Fibroblast of pulmonary artery (primary cell): ENCODE data around the gene MAGEE1.

ENCODE experiments used
- DNase-seq: peaks from one replicate; pipeline ENCODE4 v3.0.0-alpha.2; 2010; ENCODE audit warnings: low read depth
- H3K4me3 ChIP-seq: replicated peaks from 2 replicates; pipeline ENCODE4 v1.5.1; 2011; ENCODE audit warnings: low read depth, mild to moderate bottlenecking, control low read depth, low read length, moderate library complexity
- TF ChIP-seq, protein P1 (sequence below): IDR thresholded peaks from 2 replicates; pipeline ENCODE4 v1.5.1; 2011; ENCODE audit warnings: mild to moderate bottlenecking, control low read depth, low read length, inconsistent platforms; ENCODE audit errors: missing control alignments

MAGEE1 gene, protein sequence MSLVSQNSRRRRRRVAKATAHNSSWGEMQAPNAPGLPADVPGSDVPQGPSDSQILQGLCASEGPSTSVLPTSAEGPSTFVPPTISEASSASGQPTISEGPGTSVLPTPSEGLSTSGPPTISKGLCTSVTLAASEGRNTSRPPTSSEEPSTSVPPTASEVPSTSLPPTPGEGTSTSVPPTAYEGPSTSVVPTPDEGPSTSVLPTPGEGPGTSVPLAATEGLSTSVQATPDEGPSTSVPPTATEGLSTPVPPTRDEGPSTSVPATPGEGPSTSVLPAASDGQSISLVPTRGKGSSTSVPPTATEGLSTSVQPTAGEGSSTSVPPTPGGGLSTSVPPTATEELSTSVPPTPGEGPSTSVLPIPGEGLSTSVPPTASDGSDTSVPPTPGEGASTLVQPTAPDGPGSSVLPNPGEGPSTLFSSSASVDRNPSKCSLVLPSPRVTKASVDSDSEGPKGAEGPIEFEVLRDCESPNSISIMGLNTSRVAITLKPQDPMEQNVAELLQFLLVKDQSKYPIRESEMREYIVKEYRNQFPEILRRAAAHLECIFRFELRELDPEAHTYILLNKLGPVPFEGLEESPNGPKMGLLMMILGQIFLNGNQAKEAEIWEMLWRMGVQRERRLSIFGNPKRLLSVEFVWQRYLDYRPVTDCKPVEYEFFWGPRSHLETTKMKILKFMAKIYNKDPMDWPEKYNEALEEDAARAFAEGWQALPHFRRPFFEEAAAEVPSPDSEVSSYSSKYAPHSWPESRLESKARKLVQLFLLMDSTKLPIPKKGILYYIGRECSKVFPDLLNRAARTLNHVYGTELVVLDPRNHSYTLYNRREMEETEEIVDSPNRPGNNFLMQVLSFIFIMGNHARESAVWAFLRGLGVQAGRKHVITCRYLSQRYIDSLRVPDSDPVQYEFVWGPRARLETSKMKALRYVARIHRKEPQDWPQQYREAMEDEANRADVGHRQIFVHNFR

DNA sequence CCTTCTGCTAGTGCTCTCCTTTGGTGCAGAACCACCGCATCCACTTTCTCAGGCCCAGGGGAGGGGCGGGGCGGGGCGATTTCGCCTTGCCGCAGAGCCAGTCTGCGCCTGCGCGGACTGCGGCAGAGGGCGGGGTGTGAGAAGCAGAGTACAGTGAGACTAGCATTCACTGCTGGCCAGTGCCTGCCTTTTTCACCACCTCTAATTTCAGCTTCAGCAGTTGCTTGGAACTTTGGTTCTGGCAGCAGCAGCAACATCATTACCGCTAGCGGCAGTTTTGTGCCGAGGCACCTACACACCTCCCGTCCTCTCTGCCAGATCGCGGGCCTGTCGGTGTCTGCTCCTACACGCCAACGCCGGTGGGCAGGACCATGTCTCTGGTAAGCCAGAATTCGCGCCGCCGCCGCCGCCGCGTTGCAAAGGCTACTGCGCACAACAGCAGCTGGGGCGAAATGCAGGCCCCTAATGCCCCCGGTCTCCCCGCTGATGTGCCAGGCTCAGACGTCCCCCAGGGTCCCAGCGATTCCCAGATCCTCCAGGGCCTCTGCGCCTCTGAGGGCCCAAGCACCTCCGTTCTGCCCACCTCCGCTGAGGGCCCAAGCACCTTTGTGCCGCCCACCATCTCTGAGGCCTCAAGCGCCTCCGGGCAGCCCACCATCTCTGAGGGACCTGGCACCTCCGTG, at the start of gene MAGEE1:
TSS of gene MAGEE1 (plus strand) at position 151 of the 683 bp plus-strand sequence. CDS start at position 372, 221 bp downstream.
- peak within 1 kb of the TSS; percentile 58 for H3K4me3 ChIP-seq
- DNase-seq: peak; percentile 52
- TF ChIP-seq, protein P1, sequence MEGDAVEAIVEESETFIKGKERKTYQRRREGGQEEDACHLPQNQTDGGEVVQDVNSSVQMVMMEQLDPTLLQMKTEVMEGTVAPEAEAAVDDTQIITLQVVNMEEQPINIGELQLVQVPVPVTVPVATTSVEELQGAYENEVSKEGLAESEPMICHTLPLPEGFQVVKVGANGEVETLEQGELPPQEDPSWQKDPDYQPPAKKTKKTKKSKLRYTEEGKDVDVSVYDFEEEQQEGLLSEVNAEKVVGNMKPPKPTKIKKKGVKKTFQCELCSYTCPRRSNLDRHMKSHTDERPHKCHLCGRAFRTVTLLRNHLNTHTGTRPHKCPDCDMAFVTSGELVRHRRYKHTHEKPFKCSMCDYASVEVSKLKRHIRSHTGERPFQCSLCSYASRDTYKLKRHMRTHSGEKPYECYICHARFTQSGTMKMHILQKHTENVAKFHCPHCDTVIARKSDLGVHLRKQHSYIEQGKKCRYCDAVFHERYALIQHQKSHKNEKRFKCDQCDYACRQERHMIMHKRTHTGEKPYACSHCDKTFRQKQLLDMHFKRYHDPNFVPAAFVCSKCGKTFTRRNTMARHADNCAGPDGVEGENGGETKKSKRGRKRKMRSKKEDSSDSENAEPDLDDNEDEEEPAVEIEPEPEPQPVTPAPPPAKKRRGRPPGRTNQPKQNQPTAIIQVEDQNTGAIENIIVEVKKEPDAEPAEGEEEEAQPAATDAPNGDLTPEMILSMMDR: no peak

DNA sequence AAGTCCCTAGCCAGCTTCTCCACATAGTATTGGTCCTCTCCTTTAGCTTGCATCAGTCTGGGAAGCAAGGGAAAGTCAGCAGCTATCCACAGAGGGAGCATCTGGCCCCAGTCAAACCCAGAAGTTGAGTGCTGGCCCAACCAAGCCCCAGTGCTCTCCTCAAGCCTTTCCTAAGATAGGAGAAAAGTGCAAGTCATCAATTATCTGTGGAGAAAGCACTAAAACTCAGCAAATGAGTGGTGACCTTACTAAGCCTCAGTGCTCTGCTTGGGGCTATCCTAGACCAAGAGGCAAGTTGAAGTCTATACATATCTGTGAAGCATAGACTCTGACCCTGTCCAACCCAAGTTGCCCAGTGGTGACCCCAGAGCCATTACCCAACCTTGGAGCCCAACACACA, 28.5 kb upstream of the MAGEE1 start:
- TF ChIP-seq, protein P1: no peak

DNA sequence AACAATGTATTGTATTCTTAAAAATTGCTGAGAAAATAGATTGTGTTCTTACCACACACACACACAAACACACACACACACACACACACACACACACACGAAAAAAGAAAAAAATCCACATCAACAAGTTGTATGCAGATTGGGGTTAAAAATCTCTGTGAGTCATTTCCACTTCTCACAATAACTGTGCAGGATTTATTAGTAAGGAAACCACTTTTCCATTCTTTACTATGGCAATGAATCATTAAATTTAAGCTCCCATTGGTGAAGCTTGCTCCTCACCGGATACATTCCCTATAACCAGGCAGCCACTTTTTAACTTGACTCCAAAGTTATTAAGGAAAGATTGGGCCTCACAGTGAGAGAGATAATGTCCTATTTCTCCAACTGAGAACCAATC, 19.7 kb upstream of the MAGEE1 start:
- TF ChIP-seq, protein P1: no peak
- H3K4me3 ChIP-seq: no peak overlapping the region
- no peak for DNase-seq

More for the DNA sequence above, 28.5 kb upstream of the MAGEE1 start:
- no peak for DNase-seq
- H3K4me3 ChIP-seq: no peak overlapping the region

DNA sequence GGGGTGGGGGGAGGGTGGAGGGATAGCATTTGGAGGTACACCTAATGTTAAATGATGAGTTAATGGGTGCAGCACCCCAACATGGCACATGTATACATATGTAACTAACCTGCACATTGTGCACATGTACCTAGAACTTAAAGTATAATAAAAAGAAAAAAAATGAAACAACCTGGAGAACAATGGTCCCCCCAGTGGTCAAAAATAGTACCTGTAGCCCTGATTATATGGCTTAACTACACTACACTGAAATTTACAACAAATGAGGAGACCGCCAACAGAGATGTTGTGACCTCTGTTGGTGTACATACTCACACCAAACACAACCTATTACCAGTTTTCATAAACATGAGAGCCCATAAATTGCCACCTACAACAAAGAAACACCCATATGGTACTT, 7.3 kb upstream of the MAGEE1 start:
- H3K4me3 ChIP-seq: no peak overlapping the region
- TF ChIP-seq, protein P1: peak; percentile 6
- no peak for DNase-seq

DNA sequence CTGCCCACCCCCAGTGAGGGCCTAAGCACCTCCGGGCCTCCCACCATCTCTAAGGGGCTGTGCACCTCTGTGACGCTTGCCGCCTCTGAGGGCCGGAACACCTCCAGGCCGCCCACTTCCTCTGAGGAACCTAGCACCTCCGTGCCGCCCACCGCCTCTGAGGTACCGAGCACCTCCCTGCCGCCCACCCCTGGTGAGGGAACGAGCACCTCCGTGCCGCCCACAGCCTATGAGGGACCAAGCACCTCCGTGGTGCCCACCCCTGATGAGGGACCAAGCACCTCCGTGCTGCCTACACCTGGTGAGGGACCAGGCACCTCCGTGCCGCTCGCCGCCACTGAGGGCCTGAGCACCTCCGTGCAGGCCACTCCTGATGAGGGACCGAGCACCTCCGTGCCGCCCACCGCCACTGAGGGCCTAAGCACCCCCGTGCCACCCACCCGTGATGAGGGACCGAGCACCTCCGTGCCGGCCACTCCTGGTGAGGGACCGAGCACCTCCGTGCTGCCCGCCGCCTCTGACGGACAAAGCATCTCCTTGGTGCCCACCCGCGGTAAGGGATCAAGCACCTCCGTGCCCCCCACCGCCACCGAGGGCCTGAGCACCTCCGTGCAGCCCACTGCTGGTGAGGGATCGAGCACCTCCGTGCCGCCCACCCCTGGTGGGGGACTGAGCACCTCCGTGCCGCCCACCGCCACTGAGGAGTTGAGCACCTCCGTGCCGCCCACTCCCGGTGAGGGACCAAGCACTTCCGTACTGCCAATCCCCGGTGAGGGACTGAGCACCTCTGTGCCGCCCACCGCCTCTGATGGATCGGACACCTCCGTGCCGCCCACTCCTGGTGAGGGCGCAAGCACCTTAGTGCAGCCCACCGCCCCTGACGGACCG, 977 bp downstream of the MAGEE1 start:
- DNase-seq: no peak
- TF ChIP-seq, protein P1: no peak
- H3K4me3 ChIP-seq: peak overlapping the region; percentile 58

DNA sequence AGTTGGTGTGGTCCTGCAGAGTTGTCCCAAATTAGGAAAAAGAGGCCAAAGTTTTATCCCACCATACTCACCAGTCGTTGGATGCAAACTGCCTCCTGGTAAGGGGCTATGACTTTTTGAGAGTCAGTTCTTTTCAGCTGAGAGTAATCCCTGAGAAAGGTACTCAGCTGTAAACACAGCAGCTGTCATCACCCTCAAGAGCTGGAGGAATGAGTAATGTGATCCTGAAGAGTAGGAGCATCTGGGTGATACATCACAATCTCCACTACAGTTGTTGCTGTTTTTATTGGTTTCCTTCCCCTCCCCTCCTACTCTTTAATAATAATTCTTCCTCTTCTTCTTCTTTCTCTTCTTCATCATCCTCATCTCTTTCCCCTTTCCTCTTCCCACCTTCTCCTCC, 5.7 kb downstream of the MAGEE1 start:
- H3K4me3 ChIP-seq: no peak overlapping the region
- DNase-seq: no peak
- TF ChIP-seq, protein P1: no peak
